Measurements from ENCODE around the gene SESN1. TPM values are rescaled to one million over a fixed set of nuclear protein-coding genes. Genes with fewer than 3 reads are reported as not detected.

SESN1 gene
- total RNA-seq, 2 experiments from 2014 or later: 23.1 to 24.5 TPM

DNA sequence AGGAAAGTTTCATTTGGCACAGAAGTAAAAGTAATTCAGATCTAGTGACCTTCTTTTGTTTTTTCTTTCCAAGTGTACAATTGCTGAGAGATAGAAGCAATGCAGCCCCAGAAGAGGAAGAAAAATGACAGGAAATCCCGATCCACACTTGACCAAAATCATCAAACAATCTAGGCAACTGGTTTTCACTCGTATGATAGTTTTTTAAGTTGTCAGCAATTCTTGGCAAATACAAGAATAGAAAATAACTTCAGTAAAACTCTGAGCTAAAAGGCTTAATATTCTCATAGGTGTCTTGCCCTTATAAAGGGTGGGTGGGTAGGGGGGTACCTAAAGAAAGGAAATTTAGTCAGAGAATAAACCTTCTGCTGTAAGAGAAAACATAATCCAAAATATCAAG lies 36.0 kb downstream of the SESN1 start:
- DNase-seq (no peak), ATAC-seq (no peak)
- ChIA-PET POLR2A (no interaction called here), CTCF (interaction anchor here (0.8 to 3.2 kb wide), 6 partner anchors 13 to 138 kb away, joined by 3 to 22 read pairs (median 4); no protein-coding TSS in a partner anchor)
- Mint-ChIP-seq H3K36me3 (ENCODE audit: low read depth) (peaks cover 3% of the 10 kb centered on the region), H3K9me3 (ENCODE audit: insufficient read depth) (no peaks in the 10 kb centered on the region), H3K4me3 (no peak overlapping the region), H3K27me3 (ENCODE audit: low read depth) (no peaks in the 10 kb centered on the region), H3K27ac (no peak overlapping the region), H3K4me1 (ENCODE audit: low read depth) (peaks cover 31% of the 10 kb centered on the region)

DNA sequence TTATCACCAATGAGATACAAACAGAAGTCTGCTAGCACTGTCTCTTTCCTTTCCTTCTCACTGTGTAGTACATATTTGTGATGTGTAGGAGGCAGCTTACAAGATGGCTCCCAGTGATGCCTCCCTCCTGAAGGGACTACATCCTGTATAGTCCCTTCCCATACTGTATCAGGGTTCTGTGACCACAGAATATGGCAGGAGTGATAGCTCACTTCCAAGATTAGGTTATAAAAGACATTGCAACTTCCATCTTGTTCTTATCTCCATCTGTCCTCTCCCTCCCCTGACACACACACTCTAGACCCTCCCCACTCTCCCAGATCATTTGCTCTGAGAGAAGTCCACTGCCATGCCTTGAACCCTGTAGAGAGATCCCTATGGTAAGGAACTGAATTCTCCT lies 38.0 kb downstream of the SESN1 start:
- no peaks in the 10 kb centered on the region for H3K9me3 Mint-ChIP-seq (ENCODE audit: insufficient read depth)

DNA sequence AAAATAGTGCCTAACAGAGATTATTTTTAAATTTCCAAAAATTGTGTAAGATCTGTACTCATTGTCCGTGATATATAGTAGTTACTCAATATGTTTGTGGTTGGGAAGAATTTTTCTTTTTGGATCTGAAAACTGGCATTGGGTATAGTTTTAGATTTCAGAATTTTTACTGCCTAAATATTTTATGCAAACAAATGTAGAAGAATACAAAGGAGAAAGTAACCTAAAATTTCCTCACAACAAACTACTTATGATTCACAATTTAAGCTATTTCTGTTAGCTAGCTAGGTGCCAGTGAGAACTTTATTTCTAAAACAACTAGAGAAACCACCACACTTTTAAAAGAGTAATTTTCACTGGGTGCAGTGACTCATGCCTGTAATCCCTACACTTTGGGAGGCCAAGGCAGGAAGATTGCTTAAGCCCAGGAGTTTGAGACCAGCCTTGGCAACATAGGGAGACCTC lies 38.8 kb downstream of the SESN1 start:
- peaks cover 3% of the 10 kb centered on the region for H3K36me3 Mint-ChIP-seq (ENCODE audit: low read depth)
- no peak for ATAC-seq
- H3K27me3 Mint-ChIP-seq (ENCODE audit: low read depth): no peaks in the 10 kb centered on the region
- no peak for DNase-seq
- POLR2A ChIA-PET: no interaction called here
- CTCF ChIA-PET: interaction anchor here (1.3 kb wide), 1 partner anchor 41 kb away, joined by 3 read pairs; no protein-coding TSS in a partner anchor
- H3K4me3 Mint-ChIP-seq: no peak overlapping the region
- H3K9me3 Mint-ChIP-seq (ENCODE audit: insufficient read depth): no peaks in the 10 kb centered on the region
- H3K27ac Mint-ChIP-seq: no peak overlapping the region
- H3K4me1 Mint-ChIP-seq (ENCODE audit: low read depth): peaks cover 23% of the 10 kb centered on the region

More for the DNA sequence above, 38.0 kb downstream of the SESN1 start:
- Mint-ChIP-seq H3K4me3 (no peak overlapping the region), H3K27ac (no peak overlapping the region), H3K36me3 (ENCODE audit: low read depth) (peaks cover 3% of the 10 kb centered on the region), H3K27me3 (ENCODE audit: low read depth) (no peaks in the 10 kb centered on the region), H3K4me1 (ENCODE audit: low read depth) (peaks cover 22% of the 10 kb centered on the region)
- CTCF ChIA-PET: interaction anchor here (0.8 to 1.3 kb wide), 2 partner anchors 17 to 42 kb away, joined by 3 read pairs; no protein-coding TSS in a partner anchor
- POLR2A ChIA-PET: no interaction called here
- ATAC-seq (no peak), DNase-seq (no peak)

DNA sequence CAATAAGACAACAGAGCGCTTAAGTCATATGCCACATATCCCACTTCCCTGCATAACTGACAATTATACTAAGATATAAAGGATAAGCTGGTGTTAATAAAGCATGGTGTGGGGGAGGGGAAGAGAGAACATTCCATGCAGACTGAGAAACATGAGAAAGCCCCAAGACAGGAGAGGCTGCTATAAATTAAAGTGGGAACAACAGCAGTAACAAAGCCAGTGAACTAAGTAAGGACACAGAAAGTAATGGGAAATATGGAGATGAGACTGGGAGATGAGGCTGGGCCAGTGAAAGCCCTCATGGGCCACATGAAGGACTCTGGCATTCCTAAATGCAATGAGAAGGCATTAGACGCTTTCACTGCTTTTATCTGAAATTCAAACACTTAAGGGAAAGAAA lies 41.3 kb downstream of the SESN1 start:
- no peaks in the 10 kb centered on the region for H3K9me3 Mint-ChIP-seq (ENCODE audit: insufficient read depth)
- DNase-seq (no peak), ATAC-seq (no peak)
- ChIA-PET POLR2A (no interaction called here), CTCF (interaction anchor here (1.0 to 1.1 kb wide), 2 partner anchors 18 to 139 kb away, joined by 3 read pairs; no protein-coding TSS in a partner anchor)
- no peak overlapping the region for H3K4me3 Mint-ChIP-seq
- H3K36me3 Mint-ChIP-seq (ENCODE audit: low read depth): peaks cover 7% of the 10 kb centered on the region
- no peak overlapping the region for H3K27ac Mint-ChIP-seq
- H3K27me3 Mint-ChIP-seq (ENCODE audit: low read depth): no peaks in the 10 kb centered on the region
- peaks cover 16% of the 10 kb centered on the region for H3K4me1 Mint-ChIP-seq (ENCODE audit: low read depth)

DNA sequence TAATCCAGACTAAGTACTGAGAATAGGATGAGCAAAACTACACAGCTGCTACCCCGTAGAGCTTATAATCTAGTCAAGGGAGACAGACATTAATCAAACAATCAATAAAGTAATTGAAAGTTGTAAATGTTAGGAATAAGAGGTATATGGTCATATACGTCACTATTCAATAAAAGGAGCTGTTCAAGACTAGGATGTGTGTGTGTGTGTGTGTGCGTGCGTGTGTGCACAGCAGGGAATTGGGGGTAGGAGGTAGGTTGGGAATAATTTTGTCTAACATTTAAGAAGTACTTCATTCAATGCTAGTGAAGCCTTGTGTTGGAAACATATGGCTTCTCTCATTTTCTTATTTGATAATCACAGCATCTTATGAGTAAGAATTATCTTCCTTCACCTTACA lies 41.8 kb downstream of the SESN1 start:
- Mint-ChIP-seq H3K27ac (no peak overlapping the region), H3K4me3 (no peak overlapping the region), H3K36me3 (ENCODE audit: low read depth) (peaks cover 7% of the 10 kb centered on the region), H3K27me3 (ENCODE audit: low read depth) (no peaks in the 10 kb centered on the region), H3K9me3 (ENCODE audit: insufficient read depth) (no peaks in the 10 kb centered on the region), H3K4me1 (ENCODE audit: low read depth) (peaks cover 19% of the 10 kb centered on the region)
- ATAC-seq (no peak), DNase-seq (no peak)
- ChIA-PET POLR2A (no interaction called here), CTCF (interaction anchor here (0.7 to 1.1 kb wide), 3 partner anchors 17 to 138 kb away, joined by 3 to 4 read pairs (median 3); no protein-coding TSS in a partner anchor)

DNA sequence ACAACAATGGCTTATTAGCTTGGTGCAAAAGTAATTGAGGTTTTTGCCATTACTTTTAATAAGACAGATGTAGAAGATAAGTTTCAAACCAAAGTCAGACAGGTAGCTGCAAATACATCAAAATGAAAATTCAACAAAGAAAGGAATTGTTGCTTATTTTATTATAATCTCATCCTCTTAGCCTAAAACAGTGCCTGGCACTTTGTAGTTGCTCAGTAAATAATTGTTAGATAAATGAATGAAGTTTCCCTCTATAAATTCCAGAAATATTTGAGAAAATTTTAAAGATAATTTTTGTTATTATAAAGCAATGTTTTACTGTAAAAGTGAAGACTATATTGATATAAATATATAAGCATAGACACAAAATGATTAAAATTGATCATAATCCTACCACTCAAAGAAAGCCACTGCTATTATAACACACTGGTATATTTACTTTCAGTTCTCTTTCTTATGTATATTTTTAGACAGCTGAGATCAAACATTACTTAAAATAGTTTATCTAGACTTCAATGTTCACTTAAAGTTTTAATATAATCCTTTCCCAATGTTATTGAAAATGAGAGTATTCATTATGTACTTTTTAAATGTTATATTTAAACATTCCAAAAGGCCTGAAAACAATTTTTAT lies 42.5 kb downstream of the SESN1 start:
- CTCF ChIA-PET: interaction anchor here (0.7 to 1.1 kb wide), 3 partner anchors 16 to 137 kb away, joined by 3 to 4 read pairs (median 3); no protein-coding TSS in a partner anchor
- Mint-ChIP-seq H3K27me3 (ENCODE audit: low read depth) (no peaks in the 10 kb centered on the region), H3K9me3 (ENCODE audit: insufficient read depth) (no peaks in the 10 kb centered on the region), H3K36me3 (ENCODE audit: low read depth) (peaks cover 7% of the 10 kb centered on the region), H3K4me1 (ENCODE audit: low read depth) (peaks cover 19% of the 10 kb centered on the region), H3K4me3 (no peak overlapping the region), H3K27ac (no peak overlapping the region)
- POLR2A ChIA-PET: no interaction called here
- no peak for DNase-seq
- no peak for ATAC-seq

DNA sequence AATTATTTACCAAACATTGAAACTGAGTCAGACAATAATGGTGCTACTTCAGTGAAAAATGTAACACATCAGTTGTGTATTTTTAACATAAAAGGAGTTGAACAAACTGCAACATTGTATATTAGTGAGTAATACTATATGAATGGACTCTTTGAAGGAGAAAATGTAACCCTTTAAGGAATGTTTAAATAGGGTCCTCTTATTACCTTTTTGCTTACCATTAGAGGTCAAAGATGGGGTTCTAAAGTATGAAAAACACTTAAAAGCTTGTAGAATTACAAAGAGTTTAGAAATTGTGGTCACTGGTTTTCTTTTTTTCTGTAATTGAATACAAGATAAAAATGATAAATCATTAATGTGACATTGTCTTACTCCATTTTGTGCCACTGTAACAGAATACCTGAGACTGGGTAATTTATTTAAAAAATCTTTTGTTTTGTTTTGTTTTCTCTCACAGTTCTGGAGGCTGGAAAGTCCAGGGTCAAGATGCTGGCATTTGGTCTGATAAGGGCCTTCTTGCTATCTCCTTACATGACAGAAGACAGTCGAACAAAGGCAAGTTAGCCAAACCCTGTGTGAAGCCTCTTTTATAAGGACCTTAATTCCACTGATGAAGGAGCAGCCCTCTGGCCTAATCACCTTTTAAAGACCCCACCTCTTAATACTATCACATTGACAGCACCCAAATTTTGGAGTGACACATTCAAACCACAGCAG lies 43.2 kb downstream of the SESN1 start:
- H3K4me3 Mint-ChIP-seq: no peak overlapping the region
- no peaks in the 10 kb centered on the region for H3K9me3 Mint-ChIP-seq (ENCODE audit: insufficient read depth)
- ChIA-PET CTCF (interaction anchor here (3.5 kb wide), 1 partner anchor 22 kb away, joined by 18 read pairs; no protein-coding TSS in a partner anchor), POLR2A (no interaction called here)
- no peaks in the 10 kb centered on the region for H3K27me3 Mint-ChIP-seq (ENCODE audit: low read depth)
- no peak overlapping the region for H3K27ac Mint-ChIP-seq
- DNase-seq (no peak), ATAC-seq (no peak)
- H3K4me1 Mint-ChIP-seq (ENCODE audit: low read depth): peaks cover 19% of the 10 kb centered on the region
- H3K36me3 Mint-ChIP-seq (ENCODE audit: low read depth): peaks cover 4% of the 10 kb centered on the region

DNA sequence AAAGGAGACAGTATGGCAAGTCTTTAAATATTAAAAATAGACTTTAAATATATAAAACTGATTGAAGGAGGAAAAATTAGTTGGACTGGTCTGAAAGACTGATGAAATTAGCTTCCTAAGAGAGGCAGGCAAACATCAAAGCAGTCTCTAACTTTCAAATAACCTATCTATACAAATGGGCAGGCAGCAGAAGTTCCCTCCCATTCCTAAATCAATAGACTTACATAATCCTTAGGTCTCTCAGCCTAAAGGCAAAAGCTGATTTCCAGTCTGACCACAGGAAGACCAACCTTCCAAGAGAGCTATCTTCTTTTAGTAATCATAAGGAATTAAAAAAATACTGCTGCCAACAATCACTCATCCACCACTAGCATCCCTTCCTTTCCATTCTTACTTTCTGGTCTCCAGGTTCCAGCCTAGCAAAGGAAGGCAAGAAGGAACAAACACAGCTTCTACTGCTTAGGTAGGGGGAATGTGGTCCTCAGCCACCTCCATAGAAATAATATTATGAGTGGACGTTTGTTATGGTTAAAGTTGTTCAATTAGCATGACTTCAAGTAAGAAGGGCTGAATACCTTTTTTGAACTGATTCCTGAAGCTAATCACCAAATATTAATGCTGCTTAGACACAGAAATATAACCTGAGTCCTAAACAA lies 44.1 kb downstream of the SESN1 start:
- DNase-seq (no peak), ATAC-seq (no peak)
- H3K36me3 Mint-ChIP-seq (ENCODE audit: low read depth): peaks cover 4% of the 10 kb centered on the region
- H3K9me3 Mint-ChIP-seq (ENCODE audit: insufficient read depth): no peaks in the 10 kb centered on the region
- ChIA-PET POLR2A (interaction anchor here (1.0 kb wide), 1 partner anchor 20 kb away, joined by 6 read pairs; no protein-coding TSS in a partner anchor), CTCF (interaction anchor here (1.1 to 3.5 kb wide), 3 partner anchors 11 to 215 kb away, joined by 3 to 18 read pairs (median 5); no protein-coding TSS in a partner anchor)
- no peaks in the 10 kb centered on the region for H3K27me3 Mint-ChIP-seq (ENCODE audit: low read depth)
- H3K4me3 Mint-ChIP-seq: no peak overlapping the region
- H3K4me1 Mint-ChIP-seq (ENCODE audit: low read depth): peaks cover 19% of the 10 kb centered on the region
- no peak overlapping the region for H3K27ac Mint-ChIP-seq

DNA sequence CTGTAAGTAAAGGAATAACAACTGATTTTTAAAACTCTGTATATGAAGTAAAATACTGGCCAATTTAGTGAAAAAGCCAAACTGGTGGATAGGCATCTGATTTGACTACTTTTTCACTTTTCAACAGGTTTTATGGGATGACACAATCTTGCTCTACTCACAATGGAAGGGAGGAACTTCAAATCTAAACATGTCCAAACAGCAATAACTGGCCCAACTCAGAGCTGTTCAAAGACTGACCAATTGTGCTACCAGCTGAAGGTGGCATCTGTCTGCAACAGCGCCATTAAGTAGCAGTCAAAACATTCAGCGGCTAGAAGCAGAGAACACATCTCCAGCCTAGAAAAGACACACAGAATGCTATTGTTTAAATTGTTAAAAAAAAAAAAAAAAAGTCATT lies 44.6 kb downstream of the SESN1 start:
- ChIA-PET POLR2A (interaction anchor here (0.7 to 1.0 kb wide), 2 partner anchors 21 to 59 kb away, joined by 3 to 6 read pairs; no protein-coding TSS in a partner anchor), CTCF (interaction anchor here (1.1 to 3.5 kb wide), 3 partner anchors 10 to 214 kb away, joined by 3 to 18 read pairs (median 5); no protein-coding TSS in a partner anchor)
- Mint-ChIP-seq H3K27ac (no peak overlapping the region), H3K4me1 (ENCODE audit: low read depth) (peaks cover 19% of the 10 kb centered on the region), H3K9me3 (ENCODE audit: insufficient read depth) (no peaks in the 10 kb centered on the region), H3K4me3 (no peak overlapping the region), H3K36me3 (ENCODE audit: low read depth) (peaks cover 4% of the 10 kb centered on the region), H3K27me3 (ENCODE audit: low read depth) (no peaks in the 10 kb centered on the region)
- DNase-seq (no peak), ATAC-seq (no peak)

DNA sequence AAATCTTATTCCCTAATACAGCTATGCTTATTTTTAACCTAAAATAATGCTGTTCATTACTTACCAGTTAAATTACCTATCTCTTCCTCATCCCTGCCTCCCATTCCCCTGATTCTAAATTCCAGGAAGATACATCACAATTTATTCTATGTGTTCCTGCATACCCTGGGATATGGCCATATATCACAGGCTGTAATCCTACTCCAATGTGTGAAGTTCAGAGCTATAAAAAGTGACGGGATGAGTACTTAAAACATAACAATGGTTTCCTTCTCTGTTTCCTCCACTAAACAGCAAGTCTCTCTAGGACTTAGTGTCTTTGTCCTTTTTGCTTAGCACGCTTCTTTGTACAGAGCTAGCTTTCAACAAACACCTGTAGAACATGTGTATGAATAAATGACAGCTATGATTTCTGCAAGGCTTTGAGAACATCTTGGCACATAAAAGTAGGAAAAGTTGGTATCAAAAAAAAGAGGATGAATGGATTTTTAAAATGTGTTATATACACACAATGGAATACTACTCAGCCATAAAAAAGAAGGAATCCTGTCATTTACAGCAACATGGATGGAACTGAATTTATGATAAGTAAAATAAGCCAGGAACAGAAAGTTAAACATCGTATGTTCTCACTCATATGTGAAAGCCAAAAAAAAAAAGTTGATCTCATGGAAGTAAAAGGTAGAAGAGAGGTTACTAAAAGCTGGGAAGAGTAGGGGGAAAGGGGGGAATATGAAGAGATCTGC lies 45.8 kb downstream of the SESN1 start:
- CTCF ChIA-PET: interaction anchor here (0.9 to 3.5 kb wide), 4 partner anchors 11 to 38 kb away, joined by 3 to 18 read pairs (median 4); no protein-coding TSS in a partner anchor
- Mint-ChIP-seq H3K9me3 (ENCODE audit: insufficient read depth) (no peaks in the 10 kb centered on the region), H3K4me3 (no peak overlapping the region), H3K36me3 (ENCODE audit: low read depth) (peaks cover 4% of the 10 kb centered on the region), H3K27me3 (ENCODE audit: low read depth) (no peaks in the 10 kb centered on the region), H3K27ac (no peak overlapping the region), H3K4me1 (ENCODE audit: low read depth) (peaks cover 19% of the 10 kb centered on the region)
- DNase-seq (no peak), ATAC-seq (no peak)
- POLR2A ChIA-PET: interaction anchor here (0.6 to 0.7 kb wide), 3 partner anchors 58 to 232 kb away, joined by 3 to 4 read pairs (median 3); no protein-coding TSS in a partner anchor

DNA sequence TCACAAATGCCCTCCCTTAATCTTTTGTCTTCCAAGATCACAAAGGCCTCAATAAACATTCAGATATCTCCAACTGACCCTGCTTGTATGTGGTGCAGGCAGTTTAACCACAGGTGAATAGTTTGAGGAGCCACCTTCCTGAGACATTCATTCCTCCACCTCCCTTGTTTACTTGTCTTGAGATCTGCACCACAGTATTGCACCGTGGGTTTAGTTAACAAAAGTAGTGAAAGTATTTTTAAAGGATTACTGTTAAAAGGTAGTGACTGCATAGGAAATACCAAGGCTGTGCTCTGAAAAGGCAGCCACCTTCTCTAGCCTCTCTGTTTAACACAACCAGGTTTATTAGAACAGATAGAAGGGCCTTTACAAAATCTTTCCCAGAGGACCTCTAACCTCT lies 46.5 kb downstream of the SESN1 start:
- H3K27ac Mint-ChIP-seq: no peak overlapping the region
- ATAC-seq: no peak
- CTCF ChIA-PET: interaction anchor here (0.9 to 3.5 kb wide), 4 partner anchors 12 to 37 kb away, joined by 3 to 18 read pairs (median 4); no protein-coding TSS in a partner anchor

More for the DNA sequence above, 46.5 kb downstream of the SESN1 start:
- H3K4me1 Mint-ChIP-seq (ENCODE audit: low read depth): peaks cover 19% of the 10 kb centered on the region
- no peaks in the 10 kb centered on the region for H3K9me3 Mint-ChIP-seq (ENCODE audit: insufficient read depth)
- H3K4me3 Mint-ChIP-seq: no peak overlapping the region
- no peak for DNase-seq
- H3K27me3 Mint-ChIP-seq (ENCODE audit: low read depth): no peaks in the 10 kb centered on the region
- POLR2A ChIA-PET: interaction anchor here (0.6 kb wide), 1 partner anchor 232 kb away, joined by 3 read pairs; no protein-coding TSS in a partner anchor
- H3K36me3 Mint-ChIP-seq (ENCODE audit: low read depth): peaks cover 4% of the 10 kb centered on the region
